Right forelimb (tissue), 1 donor: ENCODE measurements around the gene TOM1L2.
"Not testable (repeated sequence)": the region's sequence is repeated elsewhere in the genome, so short reads cannot be mapped to it uniquely, and the experiment has no call there.

Experiments used
- DNase-seq: peaks from one replicate; pipeline ENCODE4 v3.0.0-alpha.2; 2018

TOM1L2 gene

GRCh38 chr17:17970699-17971430 lies 1.3 kb downstream of the TOM1L2 start:
- DNase-seq: no peak

GRCh38 chr17:17966399-17966798 lies 5.8 kb downstream of the TOM1L2 start:
- no peak for DNase-seq

GRCh38 chr17:17965152-17965721 lies 7.0 kb downstream of the TOM1L2 start:
- no peak for DNase-seq

GRCh38 chr17:17964710-17965109 lies 7.5 kb downstream of the TOM1L2 start:
- DNase-seq: no peak

GRCh38 chr17:17963694-17964436 lies 8.3 kb downstream of the TOM1L2 start:
- no peak for DNase-seq

GRCh38 chr17:17963066-17963465 lies 9.1 kb downstream of the TOM1L2 start:
- DNase-seq: no peak

- no peak for DNase-seq
Measured at GRCh38 chr17:17960500-17961030, 11.6 kb downstream of the TOM1L2 start.

- peak; percentile 43 for DNase-seq
Measured at GRCh38 chr17:17959520-17960361, 12.5 kb downstream of the TOM1L2 start.

- no peak for DNase-seq
Measured at GRCh38 chr17:17958982-17959381, 13.2 kb downstream of the TOM1L2 start.

- DNase-seq: no peak
Measured at GRCh38 chr17:17957584-17957916, 14.7 kb downstream of the TOM1L2 start.

- DNase-seq: not testable (repeated sequence)
Measured at GRCh38 chr17:17955790-17956341, 16.3 kb downstream of the TOM1L2 start.

GRCh38 chr17:17954079-17954478 lies 18.1 kb downstream of the TOM1L2 start:
- DNase-seq: no peak

- DNase-seq: no peak
Measured at GRCh38 chr17:17952691-17953090, 19.5 kb downstream of the TOM1L2 start.

GRCh38 chr17:17951524-17951923 lies 20.7 kb downstream of the TOM1L2 start:
- DNase-seq: no peak

- no peak for DNase-seq
Measured at GRCh38 chr17:17950806-17951205, 21.4 kb downstream of the TOM1L2 start.

GRCh38 chr17:17950347-17950746 lies 21.9 kb downstream of the TOM1L2 start:
- DNase-seq: no peak

- no peak for DNase-seq
Measured at GRCh38 chr17:17947966-17948365, 24.2 kb downstream of the TOM1L2 start.

- no peak for DNase-seq
Measured at GRCh38 chr17:17947309-17947708, 24.9 kb downstream of the TOM1L2 start.

GRCh38 chr17:17946093-17946492 lies 26.1 kb downstream of the TOM1L2 start:
- no peak for DNase-seq

- no peak for DNase-seq
Measured at GRCh38 chr17:17944743-17945142, 27.5 kb downstream of the TOM1L2 start.

GRCh38 chr17:17944242-17944641 lies 28.0 kb downstream of the TOM1L2 start:
- no peak for DNase-seq

- no peak for DNase-seq
Measured at GRCh38 chr17:17943281-17943984, 28.8 kb downstream of the TOM1L2 start.
